Type B pancreatic cell (in vitro differentiated cells): ENCODE data around the gene KLRF2. TPM values are rescaled to one million over a fixed set of nuclear protein-coding genes. Genes with fewer than 3 reads are reported as not detected.
A peak's percentile ranks its signal among the peaks of the same experiment; 100 is the strongest.

ENCODE experiments used
- DNase-seq: peaks from one replicate; pipeline ENCODE4 v3.0.0; 2021; ENCODE audit warnings: mixed read lengths; ENCODE audit not compliant: unreplicated experiment; ENCODE audit errors: extremely low spot score
- H3K27ac Mint-ChIP-seq: 2 replicates; pipeline ENCODE4 v1.8.0; 2021; ENCODE audit warnings: mild to moderate bottlenecking, mixed read lengths
- H3K27me3 Mint-ChIP-seq: 2 replicates; pipeline ENCODE4 v1.8.0; 2021; ENCODE audit warnings: mixed read lengths
- H3K36me3 Mint-ChIP-seq: 2 replicates; pipeline ENCODE4 v1.8.0; 2021; ENCODE audit warnings: mixed read lengths
- H3K4me1 Mint-ChIP-seq: one replicate; pipeline ENCODE4 v1.8.0; 2021; ENCODE audit warnings: mixed read lengths; ENCODE audit not compliant: unreplicated experiment
- H3K4me3 Mint-ChIP-seq: 2 replicates; pipeline ENCODE4 v1.8.0; 2021; ENCODE audit warnings: mild to moderate bottlenecking, mixed read lengths
- H3K9me3 Mint-ChIP-seq: 2 replicates; pipeline ENCODE4 v1.8.0; 2021; ENCODE audit warnings: mixed read lengths
- CTCF ChIP-seq: fragments of 200-600 bp; sonication (generic); conservative IDR thresholded peaks from 2 replicates; pipeline ENCODE4 v1.5.0; 2021; ENCODE audit warnings: antibody characterized with exemption, mild to moderate bottlenecking
- total RNA-seq: library from RNA; stranded (reverse); gene quantifications from 2 replicates; pipeline ENCODE4 v1.2.1, GENCODE V29; 2021; ENCODE audit warnings: low replicate concordance

KLRF2 gene
- total RNA-seq, 1 donor from 2014 or later, result not detected

GRCh38 chr12:9925705-9926393 is 44.6 kb downstream of the KLRF2 start:
- H3K27ac Mint-ChIP-seq, result no peak overlapping the region
- TF ChIP-seq CTCF, result peak; percentile 74
- DNase-seq, result no peak
- H3K9me3 Mint-ChIP-seq, result no peaks in the 10 kb centered on the region
- H3K27me3 Mint-ChIP-seq, result peaks cover 15% of the 10 kb centered on the region
- H3K4me3 Mint-ChIP-seq, result peak overlapping the region; percentile 35
- no peaks in the 10 kb centered on the region for H3K36me3 Mint-ChIP-seq
- no peaks in the 10 kb centered on the region for H3K4me1 Mint-ChIP-seq

- no peak for TF ChIP-seq CTCF
- no peaks in the 10 kb centered on the region for H3K9me3 Mint-ChIP-seq
- no peaks in the 10 kb centered on the region for H3K36me3 Mint-ChIP-seq
- H3K27ac Mint-ChIP-seq, result no peak overlapping the region
- no peaks in the 10 kb centered on the region for H3K4me1 Mint-ChIP-seq
- no peak overlapping the region for H3K4me3 Mint-ChIP-seq
- H3K27me3 Mint-ChIP-seq, result peaks cover 12% of the 10 kb centered on the region
- no peak for DNase-seq
Measured at GRCh38 chr12:9926876-9927275, 45.6 kb downstream of the KLRF2 start.

GRCh38 chr12:9928607-9929006 is 47.3 kb downstream of the KLRF2 start:
- Mint-ChIP-seq H3K36me3 (no peaks in the 10 kb centered on the region), H3K9me3 (peaks cover 3% of the 10 kb centered on the region), H3K27ac (no peak overlapping the region), H3K4me1 (no peaks in the 10 kb centered on the region), H3K4me3 (no peak overlapping the region), H3K27me3 (peaks cover 8% of the 10 kb centered on the region)
- TF ChIP-seq CTCF, result no peak
- no peak for DNase-seq

GRCh38 chr12:9931245-9931644 is 50.0 kb downstream of the KLRF2 start:
- H3K27ac Mint-ChIP-seq, result no peak overlapping the region
- H3K27me3 Mint-ChIP-seq, result peaks cover 4% of the 10 kb centered on the region
- no peak for DNase-seq
- no peaks in the 10 kb centered on the region for H3K4me1 Mint-ChIP-seq
- H3K36me3 Mint-ChIP-seq, result no peaks in the 10 kb centered on the region
- H3K9me3 Mint-ChIP-seq, result peaks cover 3% of the 10 kb centered on the region
- TF ChIP-seq CTCF, result no peak
- H3K4me3 Mint-ChIP-seq, result no peak overlapping the region

- H3K9me3 Mint-ChIP-seq, result peaks cover 3% of the 10 kb centered on the region
- TF ChIP-seq CTCF, result no peak
- no peaks in the 10 kb centered on the region for H3K36me3 Mint-ChIP-seq
- no peaks in the 10 kb centered on the region for H3K4me1 Mint-ChIP-seq
- peaks cover 4% of the 10 kb centered on the region for H3K27me3 Mint-ChIP-seq
- H3K27ac Mint-ChIP-seq, result no peak within 1 kb of the TSS
- no peak within 1 kb of the TSS for H3K4me3 Mint-ChIP-seq
- no peak for DNase-seq
Measured at GRCh38 chr12:9932270-9932669, 51.0 kb downstream of the KLRF2 start, which contains the start of gene CLEC2A. CLEC2A (minus strand) TSS chr12:9932370; CDS start chr12:9932329, 41 bp downstream.
